ENCODE data around the gene MYO10.

DNA sequence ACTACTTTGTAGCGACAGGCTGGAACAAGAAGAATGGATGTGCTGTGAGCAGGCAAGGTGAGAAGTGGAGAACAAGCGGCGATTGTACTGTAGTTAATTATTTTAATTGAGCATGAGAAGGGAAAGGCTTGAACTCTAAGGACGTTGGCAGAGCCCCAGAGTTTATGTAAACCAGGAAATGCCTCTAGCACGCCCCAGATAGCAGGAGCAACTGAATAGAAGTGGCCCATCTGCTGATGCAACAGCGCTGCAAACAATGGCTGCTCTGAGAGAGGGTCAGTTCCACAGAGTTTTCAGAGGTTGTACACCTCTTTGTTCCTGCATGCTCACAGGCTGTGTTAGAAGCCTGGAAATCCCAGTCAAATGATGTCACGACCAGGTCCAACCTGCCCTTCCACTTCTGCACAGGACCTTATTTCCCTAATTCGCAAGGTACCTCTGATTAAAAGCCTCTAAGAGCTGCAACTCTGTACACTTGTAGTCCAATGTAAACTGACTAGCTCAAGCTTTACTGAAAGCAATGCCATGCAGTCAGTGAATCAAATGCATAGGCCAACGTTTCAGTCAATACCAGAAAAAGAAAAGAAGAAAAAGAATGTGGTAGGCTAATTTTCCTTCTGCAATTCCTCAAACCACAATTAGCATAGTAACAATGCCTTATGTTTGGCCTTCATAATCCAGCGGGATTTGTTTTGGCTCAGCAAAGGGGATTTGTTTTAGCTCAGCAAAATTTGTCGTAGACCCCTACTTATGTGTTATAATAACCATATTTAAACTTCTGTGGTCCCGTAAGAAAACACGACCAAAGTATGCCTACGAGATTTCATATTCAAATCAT is 199.7 kb downstream of the MYO10 start:
- TF ChIP-seq YY1 (IDR thresholded peaks at IDR 0.05; ENCODE audit: insufficient read depth, insufficient read length): no peak
- TF ChIP-seq SUZ12 (IDR thresholded peaks at IDR 0.05; ENCODE audit: extremely low read depth, insufficient read depth, insufficient read length): no peak
- no peak for TF ChIP-seq ZNF274 (IDR thresholded peaks at IDR 0.05; ENCODE audit: low read depth, low read length)
